Brain microvascular endothelial cell (primary cell): ENCODE results near the gene PRKG1.

Source experiments
- DNase-seq: peaks from one replicate; pipeline ENCODE4 v3.0.0-alpha.2; 2020
- H3K27ac ChIP-seq: fragments of 250-450 bp; sonication (Bioruptor Pico); 2 replicates; pipeline ENCODE4 v1.5.1; 2020; ENCODE audit warnings: mild to moderate bottlenecking, moderate library complexity
- H3K27me3 ChIP-seq: fragments of 250-450 bp; sonication (Bioruptor Pico); replicated peaks from 2 replicates; pipeline ENCODE4 v1.5.1; 2020; ENCODE audit warnings: mild to moderate bottlenecking
- H3K36me3 ChIP-seq: fragments of 250-450 bp; sonication (Bioruptor Pico); replicated peaks from 2 replicates; pipeline ENCODE4 v1.5.1; 2020; ENCODE audit warnings: mild to moderate bottlenecking
- H3K4me3 ChIP-seq: 2 replicates; pipeline ENCODE4 v1.5.1; 2011; ENCODE audit warnings: low read depth, mild to moderate bottlenecking, control low read depth, low read length, moderate library complexity
- CTCF ChIP-seq: IDR thresholded peaks from 2 replicates; pipeline ENCODE4 v1.5.1; 2011; ENCODE audit warnings: low read depth, mild to moderate bottlenecking, moderate library complexity, low read length, control low read depth, inconsistent platforms; ENCODE audit errors: missing control alignments
- in situ Hi-C: cut with HindIII; loops from 2 replicates; pipeline ENCODE4 v1.10.0; 2017; ENCODE audit warnings: low sequenced_read_pairs, low pct_ligation_motif_present

Gene PRKG1

GRCh38 chr10:51072921-51073434 lies 1.3 kb upstream of the PRKG1 start:
- Histone ChIP-seq H3K36me3 (no peaks in the 10 kb centered on the region), H3K27me3 (no peaks in the 10 kb centered on the region), H3K27ac (no peak overlapping the region), H3K4me3 (no peak overlapping the region)
- no peak for DNase-seq
- TF ChIP-seq CTCF = no peak
- in situ Hi-C loops = no loop called here

- Histone ChIP-seq H3K27me3 (no peaks in the 10 kb centered on the region), H3K4me3 (peak overlapping the region; percentile 69), H3K27ac (no peak overlapping the region), H3K36me3 (no peaks in the 10 kb centered on the region)
- in situ Hi-C loops = no loop called here
- TF ChIP-seq CTCF = no peak
- no peak for DNase-seq
Observed at GRCh38 chr10:51073453-51074237, 642 bp upstream of the PRKG1 start.

DNA sequence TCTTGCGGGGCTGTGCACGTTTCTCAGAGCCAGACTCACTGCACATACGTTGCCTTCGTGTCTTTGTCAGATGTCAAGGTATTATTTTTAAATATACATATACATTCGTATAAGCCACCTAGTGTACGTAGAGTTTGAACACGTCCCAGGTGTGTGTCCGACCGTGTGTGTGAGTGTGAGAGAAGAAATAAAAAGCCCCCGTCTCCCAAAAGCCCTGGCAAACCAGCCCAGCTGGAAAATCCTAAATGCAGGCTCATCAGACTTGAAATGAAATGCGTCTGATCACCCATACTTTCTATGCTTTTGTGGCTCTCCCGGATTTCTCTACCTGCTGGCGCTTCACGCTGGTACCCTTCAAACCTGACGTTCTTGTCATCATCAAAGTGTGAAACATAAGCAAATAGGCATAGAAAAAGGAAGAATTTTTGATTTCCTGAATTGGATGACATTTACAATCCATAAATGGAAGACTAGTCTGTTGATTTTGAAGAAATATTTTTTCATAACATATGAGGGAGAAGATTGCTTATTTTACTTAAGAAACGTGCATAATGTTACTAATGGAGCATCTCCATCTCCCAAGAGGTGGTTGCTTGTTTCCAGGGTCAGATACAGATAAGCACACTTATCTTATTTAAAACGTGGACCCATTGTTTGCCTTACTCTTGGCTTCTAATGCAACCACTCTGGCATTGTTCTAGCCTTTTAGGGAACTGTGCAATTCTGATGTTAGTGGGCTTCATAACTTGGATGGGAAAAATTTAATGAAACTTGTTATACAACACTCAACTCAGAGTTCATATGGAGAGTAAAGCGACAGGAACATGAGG lies 971 bp downstream of the PRKG1 start:
- no peaks in the 10 kb centered on the region for H3K36me3 ChIP-seq
- H3K4me3 ChIP-seq = peak overlapping the region; percentile 69
- H3K27me3 ChIP-seq = no peaks in the 10 kb centered on the region
- no peak overlapping the region for H3K27ac ChIP-seq
- in situ Hi-C loops = no loop called here
- no peak for TF ChIP-seq CTCF
- no peak for DNase-seq

GRCh38 chr10:51075873-51076229 lies 1.6 kb downstream of the PRKG1 start:
- in situ Hi-C loops = no loop called here
- no peak for DNase-seq
- no peak overlapping the region for H3K4me3 ChIP-seq
- no peaks in the 10 kb centered on the region for H3K27me3 ChIP-seq
- no peak overlapping the region for H3K27ac ChIP-seq
- no peaks in the 10 kb centered on the region for H3K36me3 ChIP-seq
- no peak for TF ChIP-seq CTCF

- no peak for DNase-seq
- Histone ChIP-seq H3K27me3 (no peaks in the 10 kb centered on the region), H3K36me3 (no peaks in the 10 kb centered on the region), H3K27ac (no peak overlapping the region), H3K4me3 (no peak overlapping the region)
- in situ Hi-C loops = no loop called here
- TF ChIP-seq CTCF = no peak
Observed at GRCh38 chr10:51076299-51076841, 2.1 kb downstream of the PRKG1 start.
